IgD-negative memory B cell (primary cell): ENCODE data around the gene NTF3. TPM values are rescaled to one million over a fixed set of nuclear protein-coding genes. Genes with fewer than 3 reads are reported as not detected.

Experiments
- H3K27ac Mint-ChIP-seq, 3 donors: one replicate each; pipeline ENCODE4 v1.8.0; 2020 to 2022; ENCODE audit warnings: mild to moderate bottlenecking in 3 of 3, mixed read lengths in 3 of 3, moderate library complexity in 1 of 3
- H3K27me3 Mint-ChIP-seq: one replicate; pipeline ENCODE4 v1.8.0; 2021; ENCODE audit warnings: mixed read lengths
- H3K36me3 Mint-ChIP-seq: one replicate; pipeline ENCODE4 v1.8.0; 2020; ENCODE audit warnings: mild to moderate bottlenecking, mixed read lengths
- H3K4me1 Mint-ChIP-seq, 3 donors: one replicate each; pipeline ENCODE4 v1.8.0; 2020 to 2022; ENCODE audit warnings: mixed read lengths in 3 of 3, mild to moderate bottlenecking in 1 of 3
- H3K4me3 Mint-ChIP-seq, 4 donors: one replicate each; pipeline ENCODE4 v1.8.0; 2020 to 2022; ENCODE audit warnings: mild to moderate bottlenecking in 4 of 4, mixed read lengths in 4 of 4, moderate library complexity in 3 of 4
- H3K9me3 Mint-ChIP-seq, 3 donors: one replicate each; pipeline ENCODE4 v1.8.0; 2020 to 2021; ENCODE audit warnings: mixed read lengths in 3 of 3, mild to moderate bottlenecking in 1 of 3
- polyA plus RNA-seq: library from polyadenylated mRNA; unstranded; fragments of 300-500 nt; fragmentation: Illumina TruSeq; gene quantifications from one replicate; pipeline ENCODE4 v1.2.3, GENCODE V29; 2021

The NTF3 gene
- polyA plus RNA-seq, 1 donor from 2014 or later = not detected

DNA sequence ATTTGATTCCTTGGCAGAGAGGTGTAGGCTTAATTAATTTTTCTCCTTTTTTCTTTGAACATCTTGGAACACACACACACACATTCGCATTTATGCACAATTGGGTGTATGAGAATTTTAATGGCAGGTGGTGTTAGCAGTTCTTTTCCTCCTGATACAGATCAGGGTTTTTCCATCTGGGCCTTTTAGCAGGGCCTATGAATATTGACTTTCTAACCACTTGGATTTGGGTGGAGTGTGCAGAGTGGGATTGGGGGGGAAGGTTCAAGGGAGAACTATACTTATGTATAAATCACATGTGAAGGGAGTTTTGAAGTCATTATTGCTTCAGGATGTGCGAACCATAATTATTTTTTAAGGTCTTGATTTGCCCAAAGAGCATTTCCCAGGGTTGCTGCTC lies 28.9 kb downstream of the NTF3 start:
- peaks cover 4% of the 10 kb centered on the region for H3K27me3 Mint-ChIP-seq
- H3K4me1 Mint-ChIP-seq = peaks cover 11 to 16% (median 13%) of the 10 kb centered on the region in 3 donors
- H3K36me3 Mint-ChIP-seq = peaks cover 4% of the 10 kb centered on the region
- no peak overlapping the region for H3K4me3 Mint-ChIP-seq
- H3K27ac Mint-ChIP-seq = no peak overlapping the region
- no peaks in the 10 kb centered on the region for H3K9me3 Mint-ChIP-seq

DNA sequence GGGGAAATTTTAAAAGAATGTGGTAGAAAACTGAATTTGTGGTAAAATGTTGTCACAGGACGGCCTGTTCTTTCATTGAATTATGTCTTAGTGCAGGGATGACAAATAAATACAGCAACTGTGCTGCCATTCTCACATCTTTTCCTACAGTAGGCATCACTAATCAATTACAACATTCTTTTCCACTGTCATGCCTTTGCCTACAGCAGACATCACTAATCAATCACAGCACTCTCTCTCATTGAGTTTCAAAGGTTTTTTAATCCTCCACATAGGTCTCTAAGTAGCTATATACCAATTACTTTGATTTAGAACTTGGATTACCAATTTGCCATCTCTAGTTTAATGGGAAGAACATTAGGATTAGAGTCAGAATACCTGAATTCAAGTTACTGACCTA lies 30.1 kb downstream of the NTF3 start:
- Mint-ChIP-seq H3K27me3 (peaks cover 8% of the 10 kb centered on the region), H3K36me3 (peaks cover 4% of the 10 kb centered on the region), H3K4me1 (peaks cover 7 to 11% (median 9%) of the 10 kb centered on the region in 3 donors), H3K9me3 (no peaks in the 10 kb centered on the region), H3K27ac (no peak overlapping the region), H3K4me3 (no peak overlapping the region)

DNA sequence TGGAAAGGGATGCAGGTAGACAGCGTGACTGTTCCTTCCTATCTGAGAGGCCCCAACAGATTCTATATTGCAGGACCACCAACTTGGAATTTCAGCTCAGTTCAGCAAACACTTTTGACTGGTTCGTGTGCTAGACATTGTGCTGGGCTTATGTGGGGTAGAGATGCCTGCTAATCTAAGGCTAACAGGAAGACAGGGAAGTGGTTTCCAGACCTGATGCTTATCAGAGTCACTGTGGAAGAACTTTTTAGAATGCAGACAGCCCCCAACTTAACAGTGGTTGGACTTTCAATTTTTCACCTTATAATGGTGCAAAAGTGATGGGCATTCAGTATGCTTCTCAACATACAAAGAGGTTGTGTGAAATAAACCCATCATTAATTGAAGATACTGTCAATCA lies 32.2 kb downstream of the NTF3 start:
- Mint-ChIP-seq H3K4me1 (no peaks in the 10 kb centered on the region), H3K27me3 (peaks cover 9% of the 10 kb centered on the region), H3K4me3 (no peak overlapping the region), H3K9me3 (no peaks in the 10 kb centered on the region), H3K27ac (no peak overlapping the region), H3K36me3 (peaks cover 6% of the 10 kb centered on the region)

DNA sequence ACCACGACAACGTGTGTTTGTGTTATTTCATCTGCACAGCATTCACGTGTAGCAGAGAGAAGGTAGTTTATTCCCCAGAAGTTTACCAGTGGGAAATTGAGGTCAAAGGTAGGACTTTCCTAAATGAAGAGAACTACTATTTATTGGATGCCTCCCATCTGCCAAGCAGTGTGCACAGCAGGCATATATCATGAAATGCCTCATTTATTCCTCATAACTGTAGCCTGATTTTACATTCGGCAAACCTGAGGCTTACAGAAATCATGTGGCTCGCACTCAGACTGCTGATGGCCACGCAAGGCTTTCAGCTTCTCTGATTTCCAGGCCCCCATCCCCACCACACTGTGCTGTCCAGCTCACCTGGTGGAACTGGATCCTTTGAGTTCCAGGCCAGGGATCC lies 33.5 kb downstream of the NTF3 start:
- no peaks in the 10 kb centered on the region for H3K9me3 Mint-ChIP-seq
- peaks cover 9% of the 10 kb centered on the region for H3K27me3 Mint-ChIP-seq
- H3K4me1 Mint-ChIP-seq = no peaks in the 10 kb centered on the region
- no peak overlapping the region for H3K4me3 Mint-ChIP-seq
- H3K27ac Mint-ChIP-seq = no peak overlapping the region
- peaks cover 6% of the 10 kb centered on the region for H3K36me3 Mint-ChIP-seq

DNA sequence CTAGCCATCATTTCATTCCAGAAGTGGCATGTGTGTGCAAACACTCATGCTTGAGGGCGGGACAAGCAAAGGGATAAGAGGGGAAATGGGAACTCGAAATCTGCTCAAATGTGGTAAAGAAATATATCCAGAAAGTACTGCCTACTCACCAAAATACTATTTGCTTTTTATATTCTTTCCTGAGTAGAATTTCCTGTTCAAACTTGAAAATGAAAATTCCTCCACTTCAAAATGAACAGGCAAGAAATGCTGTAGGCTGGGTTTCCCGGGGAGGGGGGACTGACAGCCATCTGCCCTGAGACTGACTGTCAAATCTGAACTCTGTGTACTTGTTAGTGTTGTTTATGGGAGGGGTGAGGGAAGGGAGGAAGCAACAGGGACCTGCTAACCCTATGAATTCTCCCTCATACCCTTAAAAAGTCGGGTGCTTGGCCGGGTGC lies 34.6 kb downstream of the NTF3 start:
- H3K27ac Mint-ChIP-seq = no peak overlapping the region
- no peak overlapping the region for H3K4me3 Mint-ChIP-seq
- H3K9me3 Mint-ChIP-seq = no peaks in the 10 kb centered on the region
- no peaks in the 10 kb centered on the region for H3K4me1 Mint-ChIP-seq
- peaks cover 11% of the 10 kb centered on the region for H3K27me3 Mint-ChIP-seq
- peaks cover 4% of the 10 kb centered on the region for H3K36me3 Mint-ChIP-seq

DNA sequence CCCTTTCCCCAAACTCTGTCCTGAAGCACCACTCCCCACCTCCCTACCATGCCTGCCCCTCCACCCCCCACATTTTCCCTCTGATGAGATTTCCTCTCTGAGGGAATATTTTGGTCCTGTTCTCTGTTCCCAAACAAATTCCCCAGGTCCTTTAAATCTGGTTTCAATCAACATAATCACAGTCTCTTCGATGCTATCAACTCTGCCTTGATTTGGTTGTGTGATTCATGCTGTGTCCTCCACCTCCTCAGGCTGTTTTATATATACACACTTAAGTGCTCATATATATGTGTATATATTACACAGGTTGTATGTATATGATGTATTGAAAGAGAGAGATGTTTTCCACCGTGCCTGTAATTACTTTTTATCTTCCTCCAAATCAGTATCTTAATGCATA lies 36.0 kb downstream of the NTF3 start:
- no peaks in the 10 kb centered on the region for H3K4me1 Mint-ChIP-seq
- H3K4me3 Mint-ChIP-seq = no peak overlapping the region
- H3K27me3 Mint-ChIP-seq = peaks cover 13% of the 10 kb centered on the region
- H3K9me3 Mint-ChIP-seq = no peaks in the 10 kb centered on the region
- peaks cover 3% of the 10 kb centered on the region for H3K36me3 Mint-ChIP-seq
- H3K27ac Mint-ChIP-seq = no peak overlapping the region

DNA sequence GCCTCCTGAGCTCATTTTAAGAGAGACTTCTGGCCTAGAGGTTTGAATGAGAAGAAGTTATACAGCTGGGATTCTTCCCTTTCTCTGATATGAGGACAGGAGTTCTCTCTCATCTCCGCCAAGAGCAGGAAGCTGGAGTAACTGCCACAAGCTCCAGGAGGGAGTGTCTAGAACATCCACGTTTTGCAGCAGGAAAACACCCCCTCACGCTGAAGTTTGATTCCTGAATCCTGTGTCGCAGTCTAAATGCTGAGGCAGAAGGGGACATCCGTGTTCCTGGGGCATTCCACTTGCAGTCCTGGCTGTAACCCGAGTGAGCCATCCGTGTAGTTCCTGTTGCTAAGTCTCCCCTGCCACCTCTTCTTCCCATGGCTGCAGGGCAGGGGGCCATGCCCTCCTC lies 38.3 kb downstream of the NTF3 start:
- Mint-ChIP-seq H3K4me1 (no peaks in the 10 kb centered on the region), H3K36me3 (peaks cover 3% of the 10 kb centered on the region), H3K9me3 (no peaks in the 10 kb centered on the region), H3K4me3 (no peak overlapping the region), H3K27ac (no peak overlapping the region), H3K27me3 (peaks cover 19% of the 10 kb centered on the region)

DNA sequence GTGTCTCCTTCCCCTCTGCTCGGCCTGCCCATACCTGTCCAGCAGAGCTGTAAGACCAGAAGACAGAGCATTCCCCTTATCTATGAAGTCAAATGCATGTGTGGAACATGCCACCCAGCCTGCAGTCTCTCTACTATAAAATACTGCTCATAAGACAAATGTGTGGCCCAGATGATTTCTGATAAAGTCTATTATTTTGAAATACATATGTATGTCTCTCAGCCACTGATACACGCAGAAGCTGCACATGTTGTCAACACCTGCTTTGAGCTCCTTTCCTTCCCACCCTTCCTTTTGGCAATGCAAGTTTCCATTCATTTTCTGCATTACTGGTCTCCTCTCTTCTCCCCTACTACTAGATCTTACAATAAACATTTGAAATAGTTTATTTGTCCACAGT lies 38.8 kb downstream of the NTF3 start:
- Mint-ChIP-seq H3K36me3 (peaks cover 3% of the 10 kb centered on the region), H3K4me3 (no peak overlapping the region), H3K9me3 (no peaks in the 10 kb centered on the region), H3K4me1 (no peaks in the 10 kb centered on the region), H3K27me3 (peaks cover 19% of the 10 kb centered on the region), H3K27ac (no peak overlapping the region)

DNA sequence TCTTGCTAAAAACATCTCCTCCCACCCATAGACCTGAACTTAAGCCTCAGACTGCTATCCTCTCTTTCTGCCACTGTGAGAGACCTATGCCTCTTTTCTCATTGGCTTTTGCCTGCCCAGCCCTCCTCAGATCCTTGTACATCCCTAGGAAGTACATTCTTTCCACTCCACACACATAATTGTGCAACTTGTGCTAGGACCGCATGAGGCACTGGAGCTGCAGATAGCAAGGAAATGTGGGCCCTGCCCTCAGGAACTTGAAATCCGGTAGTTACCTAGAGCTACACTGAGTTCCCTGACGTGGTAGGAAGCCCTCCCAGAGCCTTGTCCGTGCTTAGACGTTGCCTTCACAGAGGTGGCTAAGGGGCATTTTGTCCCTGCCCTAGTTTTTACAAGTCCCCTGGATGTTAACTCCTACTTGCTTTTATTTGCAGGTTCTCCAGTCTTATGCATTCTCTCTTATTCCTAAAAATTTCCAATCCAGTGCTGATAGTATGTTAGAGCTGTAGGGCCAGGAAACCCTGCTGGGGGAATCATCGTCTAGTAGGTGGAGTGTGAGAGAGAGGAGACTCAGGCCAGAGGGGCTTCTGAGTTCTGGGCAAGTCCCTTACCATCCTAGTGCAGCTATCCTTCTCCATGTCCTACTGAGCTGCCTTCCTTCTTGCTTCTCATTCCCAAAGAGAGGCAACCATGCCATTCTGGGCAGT lies 41.3 kb downstream of the NTF3 start:
- peaks cover 1% of the 10 kb centered on the region for H3K36me3 Mint-ChIP-seq
- peaks cover 6 to 11% (median 8%) of the 10 kb centered on the region in 3 donors for H3K4me1 Mint-ChIP-seq
- peaks cover 12% of the 10 kb centered on the region for H3K27me3 Mint-ChIP-seq
- H3K9me3 Mint-ChIP-seq = no peaks in the 10 kb centered on the region
- H3K4me3 Mint-ChIP-seq = no peak overlapping the region
- no peak overlapping the region for H3K27ac Mint-ChIP-seq

DNA sequence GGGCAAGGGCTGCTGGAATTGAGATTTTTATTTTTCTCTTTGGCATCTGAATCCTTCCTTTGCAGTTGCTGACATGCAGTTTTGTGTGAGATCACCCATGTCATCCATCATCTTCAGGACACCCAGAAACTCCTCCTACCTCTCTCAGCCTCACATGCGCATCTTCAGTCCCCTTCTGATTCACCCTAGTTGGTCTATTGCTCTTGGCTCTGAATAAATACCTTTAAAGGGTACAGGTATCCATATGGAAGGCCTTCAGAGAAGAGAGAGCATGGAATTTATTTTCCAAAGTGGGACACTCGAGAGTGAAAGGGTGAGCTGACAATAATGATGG lies 41.8 kb downstream of the NTF3 start:
- H3K4me1 Mint-ChIP-seq = peaks cover 6 to 12% (median 10%) of the 10 kb centered on the region in 3 donors
- H3K27me3 Mint-ChIP-seq = peaks cover 14% of the 10 kb centered on the region
- no peak overlapping the region for H3K27ac Mint-ChIP-seq
- no peak overlapping the region for H3K4me3 Mint-ChIP-seq
- H3K36me3 Mint-ChIP-seq = peaks cover 1% of the 10 kb centered on the region
- H3K9me3 Mint-ChIP-seq = no peaks in the 10 kb centered on the region

DNA sequence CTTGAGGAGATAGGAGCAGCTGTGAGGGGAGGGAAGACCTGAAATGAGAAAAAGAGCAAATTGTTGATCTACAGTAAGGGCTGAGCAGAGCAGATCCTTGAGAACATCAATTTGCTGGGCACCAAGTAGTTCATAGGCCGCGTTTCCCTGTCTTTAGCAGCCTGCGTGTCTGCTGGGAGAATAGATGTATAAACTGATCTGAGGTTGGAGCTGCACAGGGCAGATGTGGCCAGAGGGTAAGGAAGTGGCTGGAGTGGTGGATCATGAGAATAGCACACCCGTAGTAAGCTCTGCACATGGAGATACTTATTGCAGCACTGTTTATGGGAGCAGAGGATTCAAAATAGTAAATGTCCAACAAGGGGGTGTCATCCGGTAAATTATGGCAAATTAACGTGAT lies 44.4 kb downstream of the NTF3 start:
- Mint-ChIP-seq H3K27me3 (peaks cover 10% of the 10 kb centered on the region), H3K4me3 (no peak overlapping the region), H3K27ac (no peak overlapping the region), H3K9me3 (no peaks in the 10 kb centered on the region), H3K36me3 (peaks cover 1% of the 10 kb centered on the region), H3K4me1 (peaks cover 6 to 12% (median 12%) of the 10 kb centered on the region in 3 donors)

DNA sequence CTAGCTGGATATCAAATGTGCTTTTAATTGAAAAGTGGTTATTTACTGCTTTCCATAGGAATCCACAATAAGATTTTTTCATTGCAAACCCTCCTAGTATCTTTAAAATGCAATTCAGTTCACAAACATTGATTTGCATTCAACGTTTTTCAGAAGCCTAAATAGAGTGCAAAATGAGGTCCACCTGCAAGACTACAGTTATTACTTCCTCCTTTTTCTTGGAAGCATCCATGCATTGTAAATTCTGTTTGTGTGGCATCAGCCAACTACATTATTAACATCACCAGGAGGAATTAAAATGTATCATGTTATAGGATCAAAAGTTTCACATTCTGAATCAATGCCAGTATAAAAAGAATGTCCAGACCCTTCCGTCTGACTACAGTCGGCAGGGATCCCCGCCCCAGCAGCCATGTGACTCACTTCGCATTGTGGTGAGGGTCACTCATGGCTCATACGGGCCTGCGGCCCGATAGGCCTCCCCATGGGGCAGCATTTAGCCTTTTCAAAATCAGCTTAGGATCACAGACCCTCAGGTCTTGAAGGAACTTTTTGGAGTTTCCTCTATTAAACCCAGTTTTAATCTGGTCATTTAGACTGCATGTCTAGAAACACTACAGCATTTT lies 46.3 kb downstream of the NTF3 start:
- H3K27ac Mint-ChIP-seq = no peak overlapping the region
- peaks cover 6 to 12% (median 12%) of the 10 kb centered on the region in 3 donors for H3K4me1 Mint-ChIP-seq
- no peaks in the 10 kb centered on the region for H3K36me3 Mint-ChIP-seq
- peak overlapping the region in 1 of 4 donors; percentile 21 for H3K4me3 Mint-ChIP-seq
- H3K27me3 Mint-ChIP-seq = peaks cover 9% of the 10 kb centered on the region
- H3K9me3 Mint-ChIP-seq = no peaks in the 10 kb centered on the region

DNA sequence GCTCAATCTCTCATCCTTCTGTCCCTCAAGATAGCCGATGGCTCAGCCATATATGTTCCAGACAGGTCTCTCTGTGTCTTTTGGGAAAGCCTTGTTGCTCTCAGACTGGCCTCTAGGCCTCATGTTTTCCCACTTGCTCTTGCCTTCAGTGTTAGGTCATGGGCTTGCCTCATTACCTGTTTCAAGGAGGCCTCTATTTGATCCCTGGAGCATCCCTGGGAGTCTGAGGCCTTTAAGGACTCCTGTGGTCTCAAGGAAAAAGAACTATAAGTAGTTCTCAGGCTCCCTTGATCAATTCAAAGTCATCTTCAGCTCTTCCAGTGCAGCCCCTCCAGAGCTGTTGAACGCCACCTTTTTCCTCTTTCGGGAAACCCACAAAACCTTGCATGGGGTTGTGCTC lies 47.9 kb downstream of the NTF3 start:
- H3K27ac Mint-ChIP-seq = no peak overlapping the region
- no peak overlapping the region for H3K4me3 Mint-ChIP-seq
- no peaks in the 10 kb centered on the region for H3K36me3 Mint-ChIP-seq
- H3K9me3 Mint-ChIP-seq = no peaks in the 10 kb centered on the region
- peaks cover 2% of the 10 kb centered on the region for H3K27me3 Mint-ChIP-seq
- H3K4me1 Mint-ChIP-seq = peaks cover 6 to 12% (median 12%) of the 10 kb centered on the region in 3 donors

DNA sequence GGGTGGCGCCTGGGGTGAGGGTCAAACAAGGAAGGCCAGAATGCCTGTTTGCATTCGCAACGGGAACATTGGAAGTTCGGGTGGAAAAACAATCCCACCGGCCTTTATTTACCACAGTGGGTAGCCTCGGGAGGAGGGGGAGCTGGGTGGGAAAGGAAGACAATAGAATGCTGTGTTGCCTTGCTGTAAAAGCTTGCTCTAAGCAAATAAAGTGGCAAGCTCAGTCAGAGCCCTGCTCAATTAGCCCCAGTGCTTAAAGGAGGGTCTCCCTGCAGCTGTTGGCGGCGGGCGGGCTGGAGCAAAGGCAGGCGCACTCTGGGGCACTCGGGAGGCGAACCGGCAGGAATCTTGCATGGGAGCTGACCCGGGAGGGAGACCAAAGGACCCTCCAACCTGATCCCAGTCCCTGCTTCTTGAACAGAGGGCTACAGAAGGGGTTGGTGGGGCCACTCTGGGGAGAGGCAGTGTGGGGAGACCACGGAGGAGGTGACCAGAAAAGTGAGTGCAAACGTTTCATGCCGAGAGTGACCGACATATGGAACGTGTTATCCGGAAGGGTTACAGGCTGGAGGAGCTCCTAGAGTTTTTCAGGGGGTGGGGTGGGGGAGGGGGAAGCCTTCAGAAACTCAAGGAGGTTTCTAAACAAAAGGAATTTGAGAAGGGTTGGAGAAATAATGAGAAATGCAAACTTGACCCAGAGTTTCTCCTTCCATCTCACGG lies 48.5 kb downstream of the NTF3 start:
- peaks cover 6 to 12% (median 12%) of the 10 kb centered on the region in 3 donors for H3K4me1 Mint-ChIP-seq
- no peaks in the 10 kb centered on the region for H3K9me3 Mint-ChIP-seq

DNA sequence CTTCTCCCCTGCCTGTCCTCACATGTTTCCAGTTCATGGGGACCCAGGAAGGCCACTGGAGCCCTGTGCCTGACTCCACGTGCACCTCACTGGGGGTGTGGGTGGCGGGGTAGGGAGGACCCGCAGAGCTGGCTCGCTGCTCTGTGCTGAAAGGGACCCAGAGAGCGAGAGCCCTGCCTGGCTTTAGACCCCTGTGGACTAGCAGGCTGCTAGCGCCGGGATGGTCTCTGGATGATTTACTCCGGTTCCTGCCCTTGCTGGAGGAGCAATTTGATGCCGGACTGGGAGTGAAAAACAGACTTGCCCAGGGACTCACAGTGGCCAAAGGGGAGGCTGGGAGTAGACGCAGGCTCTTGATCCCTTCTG lies 49.0 kb downstream of the NTF3 start:
- no peak overlapping the region for H3K4me3 Mint-ChIP-seq
- H3K27me3 Mint-ChIP-seq = peaks cover 2% of the 10 kb centered on the region
- no peaks in the 10 kb centered on the region for H3K36me3 Mint-ChIP-seq
- no peak overlapping the region for H3K27ac Mint-ChIP-seq
- H3K4me1 Mint-ChIP-seq = peaks cover 6 to 12% (median 12%) of the 10 kb centered on the region in 3 donors
- H3K9me3 Mint-ChIP-seq = no peaks in the 10 kb centered on the region

More for the DNA sequence above, 48.5 kb downstream of the NTF3 start:
- Mint-ChIP-seq H3K27me3 (peaks cover 2% of the 10 kb centered on the region), H3K4me3 (no peak overlapping the region), H3K36me3 (no peaks in the 10 kb centered on the region), H3K27ac (no peak overlapping the region)
